Activated CD4-positive, alpha-beta T cell treated with anti-CD3 and anti-CD28 coated beads for 48 hours (primary cell): Measurements from ENCODE around the gene KDM6B.
"Not testable (repeated sequence)": the region's sequence is repeated elsewhere in the genome, so short reads cannot be mapped to it uniquely, and the experiment has no call there.

ENCODE experiments used
- DNase-seq: peaks from one replicate; pipeline ENCODE4 v3.0.0-alpha.2; 2020

Gene KDM6B

GRCh38 chr17:7833795-7834541 lies at the start of gene KDM6B:
Gene KDM6B (plus strand): TSS chr17:7834217. CDS start chr17:7845555, 11,338 bp downstream.
- DNase-seq: peak; percentile 91

- DNase-seq: no peak
These were observed 47.2 kb upstream of the KDM6B start for GRCh38 chr17:7786866-7787265.

- no peak for DNase-seq
These were observed 44.9 kb upstream of the KDM6B start for GRCh38 chr17:7789131-7789530.

GRCh38 chr17:7790150-7790549 lies 43.9 kb upstream of the KDM6B start:
- no peak for DNase-seq

- DNase-seq: no peak
These were observed 41.4 kb upstream of the KDM6B start for GRCh38 chr17:7792611-7793010.

GRCh38 chr17:7794075-7794663 lies 39.8 kb upstream of the KDM6B start:
- no peak for DNase-seq

- DNase-seq: no peak
These were observed 36.0 kb upstream of the KDM6B start for GRCh38 chr17:7797976-7798375.

- DNase-seq: no peak
These were observed 35.2 kb upstream of the KDM6B start for GRCh38 chr17:7798839-7799238.

- no peak for DNase-seq
These were observed 30.0 kb upstream of the KDM6B start for GRCh38 chr17:7803981-7804380.

GRCh38 chr17:7806587-7806986 lies 27.4 kb upstream of the KDM6B start:
- DNase-seq: no peak

- DNase-seq: no peak
These were observed 26.8 kb upstream of the KDM6B start for GRCh38 chr17:7807206-7807605.

GRCh38 chr17:7809086-7809790 lies 24.8 kb upstream of the KDM6B start:
- no peak for DNase-seq

GRCh38 chr17:7809791-7810343 lies 24.1 kb upstream of the KDM6B start:
- DNase-seq: not testable (repeated sequence)

GRCh38 chr17:7811251-7811650 lies 22.8 kb upstream of the KDM6B start:
- DNase-seq: no peak

GRCh38 chr17:7814969-7815368 lies 19.0 kb upstream of the KDM6B start:
- no peak for DNase-seq

- no peak for DNase-seq
These were observed 16.9 kb upstream of the KDM6B start for GRCh38 chr17:7816926-7817642.

GRCh38 chr17:7817643-7817964 lies 16.4 kb upstream of the KDM6B start:
- no peak for DNase-seq

GRCh38 chr17:7818026-7818425 lies 16.0 kb upstream of the KDM6B start:
- no peak for DNase-seq

GRCh38 chr17:7818746-7819645 lies 15.0 kb upstream of the KDM6B start:
- DNase-seq: no peak

- DNase-seq: no peak
These were observed 13.8 kb upstream of the KDM6B start for GRCh38 chr17:7820231-7820630.

GRCh38 chr17:7822126-7822525 lies 11.9 kb upstream of the KDM6B start:
- DNase-seq: no peak

- no peak for DNase-seq
These were observed 10.4 kb upstream of the KDM6B start for GRCh38 chr17:7823581-7824001.
